ENCODE measurements around the gene ZBTB21. TPM values are rescaled to one million over a fixed set of nuclear protein-coding genes. Genes with fewer than 3 reads are reported as not detected.

Gene ZBTB21
- total RNA-seq = 11.8 TPM

DNA sequence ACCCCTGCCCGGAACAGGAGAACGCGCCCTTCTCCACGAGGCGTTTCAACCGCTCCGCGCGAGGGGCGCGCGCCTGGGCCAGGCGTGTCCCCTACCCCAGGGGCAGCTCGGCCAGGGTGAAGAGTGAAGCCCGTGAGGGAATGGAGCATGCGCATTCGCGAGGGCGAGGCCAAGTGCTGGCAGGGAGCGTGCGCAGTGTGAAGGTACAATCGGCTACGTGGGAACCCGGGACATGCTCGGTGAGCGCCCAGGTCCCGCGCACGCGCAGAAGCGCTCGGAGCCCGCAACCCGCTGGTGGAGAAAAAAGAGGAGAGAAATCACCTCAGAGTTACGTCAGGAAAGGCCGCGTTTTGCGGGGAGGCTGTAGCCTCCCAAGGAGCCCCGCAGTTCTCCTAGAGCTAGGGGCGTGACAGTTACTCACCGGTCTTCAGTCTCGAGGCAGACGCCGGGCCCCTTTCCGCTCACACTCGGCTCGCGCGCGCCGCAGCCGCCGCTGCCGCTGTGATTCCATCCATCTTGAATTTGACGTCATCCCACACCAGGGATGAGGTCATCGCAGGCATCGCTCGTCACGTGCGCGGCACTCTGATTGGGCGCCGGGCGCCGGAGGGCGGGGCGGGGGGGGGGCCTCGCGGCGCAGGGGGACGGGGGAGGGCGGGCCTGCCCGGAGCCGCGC, at the start of gene ZBTB21:
TSS of gene ZBTB21 (minus strand) at position 530 of the 676 bp plus-strand sequence. CDS start 16,265 bp downstream, outside the sequence.
- FAIRE-seq (no peak), DNase-seq (ENCODE audit: low spot score in 2 of 2) (peak; percentile 94)

DNA sequence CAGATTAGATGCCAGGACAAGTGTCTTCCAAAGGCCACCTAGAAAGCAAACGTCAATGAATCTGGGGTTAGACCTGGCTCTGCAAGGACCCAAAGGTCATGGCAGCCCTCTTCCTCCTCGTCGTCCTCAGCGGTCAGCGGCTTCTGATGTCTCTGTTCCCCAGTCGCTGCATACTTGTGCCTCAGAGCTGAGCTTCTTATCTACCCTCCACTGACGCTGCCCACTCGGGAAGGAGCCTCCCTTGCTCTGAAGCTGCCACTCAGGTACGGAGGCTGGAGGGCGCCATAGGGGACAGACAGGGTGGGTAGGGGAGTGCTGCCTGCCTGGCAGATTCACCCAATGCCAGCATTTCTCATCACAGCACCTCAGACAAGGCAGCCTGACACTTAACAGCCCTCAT, 49.6 kb upstream of the ZBTB21 start:
- DNase-seq (ENCODE audit: low spot score in 2 of 2) (no peak), FAIRE-seq (no peak)

DNA sequence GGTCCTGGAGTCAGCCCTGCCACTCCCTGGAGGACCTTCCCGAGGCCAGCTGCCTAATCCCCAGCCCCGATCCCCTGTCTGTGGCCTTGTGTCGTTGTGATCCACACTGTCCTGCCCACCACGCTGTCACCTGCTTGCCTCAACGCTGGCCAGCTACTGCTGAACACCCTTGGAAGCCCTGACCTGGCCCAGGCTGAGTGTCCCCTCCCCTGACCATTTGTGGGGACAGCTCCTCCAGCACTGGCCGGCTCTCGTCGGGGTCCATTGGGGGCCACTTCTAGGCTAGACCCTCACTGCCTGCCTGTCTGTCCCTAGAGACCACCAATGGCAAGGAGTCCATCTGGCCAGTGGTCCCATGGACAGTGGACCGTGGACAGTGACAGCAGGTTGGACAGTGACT, 49.0 kb upstream of the ZBTB21 start:
- FAIRE-seq (no peak), DNase-seq (ENCODE audit: low spot score in 2 of 2) (no peak)

DNA sequence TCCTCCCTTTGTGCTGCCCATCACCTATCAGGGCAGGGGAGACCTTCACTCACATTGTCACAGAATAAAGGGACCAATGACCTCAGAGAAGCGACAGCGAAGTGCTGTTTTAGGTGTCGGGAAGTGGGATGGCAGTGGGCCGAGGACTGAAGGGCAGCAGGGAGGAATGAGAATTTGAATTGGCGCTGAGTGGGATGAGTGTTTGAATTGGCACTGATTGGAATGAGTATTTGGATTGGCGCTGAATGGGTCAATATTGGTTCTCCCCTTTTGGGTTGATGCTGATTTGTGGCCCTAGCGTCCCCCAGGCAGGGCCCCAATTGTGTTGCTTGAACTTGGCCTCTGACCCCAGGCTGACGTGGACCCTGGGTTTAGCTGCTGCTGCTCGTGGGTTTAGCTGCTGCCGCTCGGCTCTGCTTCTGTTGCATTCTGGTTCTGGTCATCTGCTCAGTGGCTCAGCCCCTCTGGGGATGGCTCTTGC, 48.5 kb upstream of the ZBTB21 start:
- DNase-seq (ENCODE audit: low spot score in 2 of 2) (no peak), FAIRE-seq (no peak)

DNA sequence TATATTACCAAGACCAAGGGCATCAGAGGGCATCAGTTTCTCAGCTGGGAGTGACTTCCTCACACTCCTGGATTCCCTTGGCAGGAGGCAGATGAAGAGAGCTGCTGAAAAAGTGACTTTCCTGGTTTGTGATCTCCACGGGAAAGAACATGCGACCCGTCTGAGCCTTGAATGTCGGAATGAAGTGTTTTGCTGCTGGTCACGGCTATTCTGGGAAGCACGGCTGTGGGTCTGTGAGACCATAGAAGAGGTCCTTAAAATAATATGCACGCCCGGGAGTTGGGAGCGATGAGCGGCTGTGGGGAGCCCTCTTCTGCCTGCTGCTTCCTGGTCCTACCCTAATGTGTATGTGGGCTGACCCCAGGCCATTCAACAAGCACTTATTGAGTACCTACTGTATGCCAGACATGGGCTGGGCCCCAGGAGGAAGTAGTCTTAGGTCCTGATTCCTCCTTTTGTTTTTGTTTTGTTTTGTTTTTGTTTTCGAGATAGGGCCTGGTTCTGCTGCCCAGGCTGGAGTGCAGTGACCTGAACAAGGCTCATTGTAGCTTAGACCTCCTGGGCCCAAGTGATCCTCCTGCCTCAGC, 47.8 kb upstream of the ZBTB21 start:
- FAIRE-seq = no peak
- DNase-seq (ENCODE audit: low spot score in 2 of 2) = no peak

DNA sequence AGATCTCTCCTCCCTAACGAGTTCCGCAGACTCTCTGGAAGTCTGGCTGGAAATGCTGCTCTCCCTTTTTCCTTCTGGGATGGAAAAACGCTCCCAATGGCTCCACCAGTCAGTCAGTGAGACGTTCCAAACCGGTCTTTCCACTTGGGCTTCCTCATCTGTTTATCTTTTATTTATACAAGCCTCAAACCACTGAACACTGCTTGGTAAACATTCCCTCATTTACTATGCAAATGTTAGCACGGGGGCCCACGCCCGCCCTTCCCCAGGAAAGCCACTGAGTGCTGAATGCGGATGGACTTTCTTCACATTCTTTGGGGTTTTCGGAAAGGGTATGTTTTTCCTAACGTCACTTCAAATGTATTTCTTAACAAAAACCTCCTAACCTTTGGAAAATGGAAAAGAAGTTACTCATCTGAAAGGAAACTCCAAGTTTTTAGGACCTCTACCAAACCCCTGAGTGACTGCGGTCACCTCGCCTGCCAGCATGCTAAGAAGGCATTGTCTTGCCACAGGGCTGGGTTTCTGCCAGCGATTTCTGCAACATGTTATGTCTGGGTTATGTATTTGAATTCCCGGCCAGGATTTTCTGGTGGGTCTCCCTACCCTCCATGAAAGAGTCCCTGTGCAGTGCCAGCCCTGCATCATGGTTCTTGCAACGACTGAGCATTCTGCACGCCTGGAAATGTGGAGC, 47.0 kb upstream of the ZBTB21 start:
- FAIRE-seq (no peak), DNase-seq (ENCODE audit: low spot score in 2 of 2) (no peak)

DNA sequence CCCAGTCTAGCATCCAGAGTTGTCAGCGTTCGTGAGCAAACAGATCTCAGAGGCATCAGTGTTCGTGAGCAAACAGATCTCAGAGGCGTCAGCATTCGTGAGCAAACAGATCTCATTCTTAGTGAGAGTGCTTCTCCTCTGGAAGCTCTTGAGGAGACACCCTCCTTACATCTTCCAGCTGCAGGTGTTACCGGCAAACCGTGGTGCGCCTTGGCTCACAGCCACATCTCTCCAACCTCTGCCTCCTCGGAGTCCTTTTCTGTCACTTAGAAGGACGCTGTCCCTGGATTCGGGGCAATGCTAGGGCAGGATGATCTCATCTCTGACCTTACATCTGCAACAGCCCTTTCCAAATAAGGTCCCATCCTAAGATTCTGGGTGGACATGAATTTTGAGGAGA, 46.3 kb upstream of the ZBTB21 start:
- DNase-seq (ENCODE audit: low spot score in 2 of 2) (no peak), FAIRE-seq (no peak)

DNA sequence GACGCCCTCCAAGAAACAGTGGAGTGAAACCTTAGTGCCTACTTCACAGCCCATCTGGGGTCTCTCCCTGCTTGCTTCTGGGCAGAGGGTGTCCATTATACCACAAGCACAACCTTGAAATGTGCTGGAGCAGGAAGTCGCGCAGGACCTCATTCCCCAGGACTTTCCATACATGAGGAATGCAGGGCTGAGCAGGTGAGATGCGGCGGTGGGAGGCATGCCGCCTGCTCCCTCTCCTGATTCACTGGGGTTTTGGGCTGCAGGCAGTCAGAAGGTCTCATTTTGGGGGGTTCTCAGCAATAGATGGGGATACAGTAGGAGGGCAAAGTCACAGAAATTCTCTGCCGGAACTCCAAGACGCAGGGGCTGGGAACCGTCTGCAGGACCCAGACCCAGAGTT, 45.3 kb upstream of the ZBTB21 start:
- no peak for FAIRE-seq
- no peak for DNase-seq (ENCODE audit: low spot score in 2 of 2)

DNA sequence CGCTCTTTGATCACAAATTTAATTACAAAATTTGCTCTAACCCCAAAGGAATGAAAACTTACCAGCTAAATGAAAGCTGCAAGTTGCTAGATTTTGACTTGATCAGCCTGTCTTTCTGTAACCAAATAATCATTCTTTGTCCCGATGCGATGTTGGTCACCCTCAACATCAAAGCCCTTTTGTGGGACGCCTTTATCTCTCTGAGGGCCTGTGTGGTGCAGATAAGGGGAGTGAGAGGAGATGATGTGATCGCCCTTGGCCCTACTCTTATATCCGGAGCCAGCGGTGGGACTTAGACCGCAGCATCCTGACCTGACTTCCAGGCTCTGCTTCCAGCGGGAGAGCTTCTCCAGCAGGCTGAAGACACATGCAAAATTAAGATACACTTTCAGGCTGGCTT, 41.6 kb upstream of the ZBTB21 start:
- DNase-seq (ENCODE audit: low spot score in 2 of 2) = no peak
- FAIRE-seq = no peak

DNA sequence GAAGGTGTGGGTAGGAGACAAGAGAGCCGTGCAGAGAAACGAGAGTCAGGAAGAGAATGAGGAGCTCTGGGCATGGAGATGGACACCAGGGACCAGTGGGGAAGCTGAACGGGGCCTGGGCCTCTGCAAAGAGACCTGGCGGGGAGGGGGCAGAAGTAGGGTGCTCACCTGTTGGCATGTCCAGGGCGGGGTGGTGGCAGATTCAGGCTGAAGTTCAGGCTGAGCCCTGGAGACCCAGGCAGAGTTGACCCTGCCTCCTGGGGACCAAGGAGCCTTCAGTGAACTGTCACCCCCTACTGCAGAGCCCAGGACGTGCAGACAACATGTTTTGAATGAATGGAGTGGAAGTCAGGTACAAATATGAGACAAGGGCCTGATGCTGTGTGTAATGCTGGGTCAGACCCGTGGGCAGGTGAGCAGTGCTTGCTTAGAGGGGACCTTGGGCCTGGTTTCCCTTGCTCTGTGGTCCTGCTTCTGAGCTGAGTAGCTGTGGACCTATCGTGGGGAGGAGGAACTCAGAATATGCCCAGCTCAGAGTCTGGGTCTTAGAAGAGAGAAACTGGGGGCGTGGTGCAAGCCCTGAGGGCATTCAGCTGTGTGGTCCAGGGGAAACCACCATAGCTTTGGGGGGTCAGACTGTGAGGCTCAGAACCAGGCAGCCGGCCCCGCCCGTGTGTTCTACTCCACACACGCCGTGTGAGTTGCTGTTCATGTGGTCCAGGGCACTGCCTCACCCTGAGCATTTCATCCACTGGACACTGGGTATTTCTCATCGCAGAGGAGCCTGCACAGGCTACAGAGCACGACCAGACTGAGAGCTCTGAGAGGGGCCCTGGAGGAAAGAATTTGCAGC, 39.6 kb upstream of the ZBTB21 start:
- no peak for DNase-seq (ENCODE audit: low spot score in 2 of 2)
- no peak for FAIRE-seq

DNA sequence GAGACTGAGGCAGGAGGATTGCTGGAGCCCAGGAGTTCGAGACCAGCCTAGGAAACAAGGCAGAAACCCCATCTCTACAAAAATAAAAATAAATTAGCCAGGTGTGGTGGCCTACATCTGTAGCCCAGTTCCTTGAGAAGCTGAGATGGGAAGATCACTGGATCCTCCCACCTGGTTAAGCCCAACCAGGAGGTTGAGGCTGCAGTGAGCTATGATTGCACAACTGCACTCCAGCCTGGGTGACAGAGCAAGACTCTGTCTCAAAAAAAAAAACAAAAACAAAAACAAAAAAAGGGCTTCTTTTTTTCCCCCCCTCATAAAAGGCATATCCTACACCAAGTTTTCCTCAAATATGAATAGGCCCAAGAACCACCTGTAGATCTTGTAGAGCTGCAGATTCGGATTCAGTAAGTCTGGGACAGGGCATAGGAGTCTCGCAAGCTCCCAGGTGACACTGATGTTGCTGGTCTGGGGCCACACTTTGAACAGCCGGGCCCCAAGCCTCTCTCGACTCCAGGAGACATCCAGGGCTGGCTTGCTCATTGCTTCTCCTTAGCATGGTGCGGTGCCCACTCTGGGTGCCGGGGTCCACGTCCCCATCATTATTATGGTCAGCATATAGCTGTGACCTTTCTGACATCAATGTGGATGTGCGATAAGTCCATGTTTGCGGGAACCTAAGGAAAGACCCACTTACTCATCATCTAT, 38.9 kb upstream of the ZBTB21 start:
- DNase-seq (ENCODE audit: low spot score in 2 of 2) (no peak), FAIRE-seq (no peak)

DNA sequence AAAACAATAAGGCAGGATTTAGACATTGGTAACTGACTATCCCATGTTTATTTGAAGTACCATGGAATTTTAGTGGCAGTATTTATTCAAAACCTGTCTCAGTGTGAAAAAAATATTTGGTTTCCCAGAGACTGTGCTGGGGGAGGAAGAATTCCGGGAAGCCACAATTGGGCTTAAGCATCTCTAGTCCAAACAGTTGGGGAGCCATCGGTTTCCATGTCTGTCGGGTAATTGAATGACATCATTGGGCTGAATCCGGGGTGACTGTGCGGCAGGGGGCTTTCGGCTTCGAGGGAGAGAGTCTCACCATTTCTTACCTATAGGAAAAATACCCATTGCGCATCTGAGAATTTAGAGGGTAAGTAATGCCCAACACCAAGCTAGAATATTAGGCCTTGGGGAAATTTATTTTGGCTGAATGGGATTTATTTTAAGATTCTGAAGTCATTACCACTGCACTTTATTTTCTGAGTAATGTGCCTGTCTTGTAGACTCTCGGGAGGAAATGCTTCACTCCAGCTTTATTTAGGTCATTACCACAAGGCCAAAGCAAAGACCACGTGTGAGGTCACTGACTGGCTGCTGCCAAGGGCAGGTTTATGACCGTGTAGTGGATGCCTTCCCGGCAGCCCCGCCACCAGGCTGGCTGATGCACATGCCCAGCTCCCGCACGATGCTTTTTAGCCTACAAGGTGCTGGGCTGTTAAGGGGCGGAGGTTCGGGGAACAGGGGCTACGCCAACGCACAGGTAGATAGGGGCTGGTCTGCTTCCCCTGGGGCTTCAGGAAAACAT, 37.9 kb upstream of the ZBTB21 start:
- DNase-seq (ENCODE audit: low spot score in 2 of 2) = peak in 1 of 2 donors; percentile 48
- no peak for FAIRE-seq

DNA sequence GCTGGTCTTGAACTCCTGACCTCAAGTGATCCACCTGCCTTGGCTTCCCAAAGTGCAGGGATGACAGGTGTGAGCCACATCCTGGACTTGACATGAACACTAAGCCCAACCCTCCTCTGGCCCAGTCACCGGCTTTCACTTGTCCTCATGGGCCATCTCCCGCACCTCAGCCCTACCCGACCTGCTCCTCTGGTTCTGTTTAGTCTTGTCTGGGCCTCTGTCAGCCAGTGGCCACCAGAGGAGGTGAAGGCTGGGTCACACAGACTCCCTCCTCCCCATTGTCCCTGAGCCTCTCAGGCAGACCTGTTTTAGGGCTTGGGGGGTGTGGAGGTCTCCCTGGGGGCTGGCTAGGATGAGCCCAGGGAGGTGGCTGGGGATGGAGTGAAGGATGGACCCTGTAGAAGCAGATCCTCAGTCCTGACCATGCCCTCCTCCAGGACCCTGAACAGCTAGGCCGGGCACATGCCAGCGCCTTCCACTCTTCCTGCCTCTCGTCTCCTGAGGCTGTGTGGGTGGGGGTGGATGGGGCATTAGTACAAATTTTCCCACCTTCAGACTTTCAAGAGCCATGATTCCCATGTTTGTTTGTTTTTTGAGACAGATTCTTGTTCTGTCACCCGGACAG, 34.8 kb upstream of the ZBTB21 start:
- DNase-seq (ENCODE audit: low spot score in 2 of 2) = no peak
- FAIRE-seq = no peak

DNA sequence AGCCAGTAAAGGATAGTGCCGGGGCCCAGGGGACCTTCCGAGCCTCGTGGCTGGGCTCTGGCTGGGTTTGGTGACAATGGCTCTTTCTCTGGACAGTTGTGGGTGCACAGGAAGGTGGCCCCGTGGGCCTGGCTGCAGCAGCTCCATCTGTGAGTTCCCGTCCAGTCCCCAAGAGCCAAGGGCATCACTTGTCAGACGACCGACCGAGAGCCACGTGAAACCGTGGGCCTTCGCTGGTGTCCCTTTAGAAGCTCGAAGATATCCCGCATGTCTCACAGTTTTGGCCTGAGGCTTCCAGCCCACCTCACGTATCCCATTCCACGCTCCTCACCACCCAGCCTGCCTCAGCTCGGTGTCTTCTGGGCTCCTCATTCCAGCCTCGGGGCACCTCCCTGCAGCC, 33.8 kb upstream of the ZBTB21 start:
- no peak for FAIRE-seq
- DNase-seq (ENCODE audit: low spot score in 2 of 2) = no peak

DNA sequence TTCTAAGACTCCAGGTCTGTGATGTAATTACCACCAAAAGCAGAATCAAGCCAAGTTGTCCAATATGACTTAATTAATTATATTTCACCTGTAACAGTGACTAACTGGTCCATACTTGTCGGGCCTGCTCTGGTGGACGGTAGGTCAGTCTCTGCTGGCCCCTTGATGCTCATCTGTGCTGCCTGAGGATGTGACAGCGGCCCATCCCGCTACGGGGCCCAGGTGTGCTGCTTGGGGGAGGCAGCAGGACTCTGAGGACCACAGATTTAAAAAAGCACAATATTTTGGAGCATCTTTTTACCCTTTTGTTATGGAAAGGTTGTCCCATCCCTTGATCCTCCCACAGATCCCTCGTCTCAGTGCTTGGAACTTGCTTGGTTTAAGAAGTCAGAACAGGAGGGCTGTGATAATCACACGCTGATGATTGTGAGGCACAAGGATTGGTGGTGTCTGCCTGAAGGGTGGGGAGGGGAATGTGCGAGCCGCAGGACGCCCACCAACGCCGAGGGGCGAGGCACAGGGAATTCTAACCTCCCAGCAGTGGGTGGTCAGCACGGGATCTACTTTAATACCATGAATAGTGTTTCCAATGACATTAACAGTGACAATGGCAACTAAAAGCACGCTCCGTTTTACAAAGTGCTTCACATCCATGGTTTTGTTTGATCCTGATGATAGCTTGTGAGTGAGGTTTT, 33.2 kb upstream of the ZBTB21 start:
- FAIRE-seq (no peak), DNase-seq (ENCODE audit: low spot score in 2 of 2) (no peak)

DNA sequence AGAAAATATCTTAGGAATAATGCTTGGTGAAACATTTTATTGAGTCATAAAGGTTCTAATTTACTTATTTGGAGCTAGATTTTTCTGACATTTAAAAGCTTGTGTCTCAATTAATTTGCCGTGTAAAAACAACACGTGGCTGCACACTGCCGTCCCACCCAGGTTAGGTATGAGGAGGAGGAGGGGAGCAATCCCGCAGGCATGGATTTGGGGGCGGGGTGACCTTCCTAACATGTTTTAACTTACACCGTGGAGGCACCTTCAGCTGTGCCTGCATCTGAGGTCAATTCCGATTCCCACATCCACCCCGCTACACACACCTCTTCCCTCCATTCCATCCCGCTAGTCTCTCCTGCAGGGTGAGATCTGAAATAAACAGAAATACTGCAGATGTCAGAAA, 32.5 kb upstream of the ZBTB21 start:
- FAIRE-seq (no peak), DNase-seq (ENCODE audit: low spot score in 2 of 2) (no peak)

DNA sequence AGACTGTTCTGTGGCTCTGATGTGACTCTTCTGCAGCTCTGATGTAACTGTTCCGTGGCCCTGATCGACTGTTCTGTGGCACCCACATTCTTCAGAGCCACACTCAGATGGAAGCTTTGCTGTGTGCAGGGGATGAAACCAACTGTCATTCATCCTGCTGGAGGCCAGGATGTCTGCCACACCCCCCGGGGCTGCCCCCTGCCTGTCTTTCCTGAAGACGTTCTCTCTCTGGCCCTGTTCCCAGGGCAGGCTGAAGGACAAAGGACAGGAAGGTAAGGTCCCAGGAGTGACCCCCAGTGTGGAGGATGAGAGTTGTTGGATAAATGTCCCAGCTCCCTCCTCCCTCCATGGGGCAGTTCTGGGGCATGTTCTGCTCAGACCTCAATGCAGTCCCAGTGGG, 31.6 kb upstream of the ZBTB21 start:
- FAIRE-seq = no peak
- DNase-seq (ENCODE audit: low spot score in 2 of 2) = no peak

DNA sequence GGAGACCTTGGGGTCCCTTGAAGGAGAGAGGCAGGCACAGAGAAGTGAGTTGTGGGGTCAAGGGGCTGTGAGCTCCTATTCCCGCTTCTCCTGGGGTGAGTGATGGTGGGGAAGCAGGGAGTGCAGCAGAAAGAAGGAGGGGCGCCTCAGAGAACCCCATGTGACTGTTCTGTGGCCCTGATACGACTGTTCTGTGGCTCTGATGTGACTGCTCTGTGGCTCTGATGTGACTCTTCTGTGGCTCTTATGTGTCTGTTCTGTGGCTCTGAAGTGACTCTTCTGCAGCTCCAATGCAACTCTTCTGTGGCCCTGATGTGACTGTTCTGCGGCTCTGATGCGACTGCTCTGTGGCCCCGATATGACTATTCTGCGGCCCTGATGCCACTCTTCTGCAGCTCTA, 31.1 kb upstream of the ZBTB21 start:
- FAIRE-seq = no peak
- DNase-seq (ENCODE audit: low spot score in 2 of 2) = no peak
